ENCODE data around the gene SKIDA1. TPM values are rescaled to one million over a fixed set of nuclear protein-coding genes. Genes with fewer than 3 reads are reported as not detected.

Gene SKIDA1
- total RNA-seq, 1 experiment from 2014 or later, result 0.56 TPM

- BruUV-seq (replicated peaks), result no TSS peak
- Mint-ChIP-seq H3K4me1 (ENCODE audit: insufficient read depth, unreplicated experiment) (peaks cover 15% of the 10 kb centered on the region), H3K9me3 (ENCODE audit: unreplicated experiment) (no peaks in the 10 kb centered on the region), H3K27me3 (ENCODE audit: insufficient read depth, unreplicated experiment) (no peaks in the 10 kb centered on the region), H3K36me3 (ENCODE audit: insufficient read depth, unreplicated experiment) (peaks cover 6% of the 10 kb centered on the region), H3K4me3 (ENCODE audit: unreplicated experiment) (peak overlapping the region; percentile 85), H3K27ac (ENCODE audit: low read depth, unreplicated experiment) (no peak overlapping the region)
- TF ChIP-seq, protein P1, sequence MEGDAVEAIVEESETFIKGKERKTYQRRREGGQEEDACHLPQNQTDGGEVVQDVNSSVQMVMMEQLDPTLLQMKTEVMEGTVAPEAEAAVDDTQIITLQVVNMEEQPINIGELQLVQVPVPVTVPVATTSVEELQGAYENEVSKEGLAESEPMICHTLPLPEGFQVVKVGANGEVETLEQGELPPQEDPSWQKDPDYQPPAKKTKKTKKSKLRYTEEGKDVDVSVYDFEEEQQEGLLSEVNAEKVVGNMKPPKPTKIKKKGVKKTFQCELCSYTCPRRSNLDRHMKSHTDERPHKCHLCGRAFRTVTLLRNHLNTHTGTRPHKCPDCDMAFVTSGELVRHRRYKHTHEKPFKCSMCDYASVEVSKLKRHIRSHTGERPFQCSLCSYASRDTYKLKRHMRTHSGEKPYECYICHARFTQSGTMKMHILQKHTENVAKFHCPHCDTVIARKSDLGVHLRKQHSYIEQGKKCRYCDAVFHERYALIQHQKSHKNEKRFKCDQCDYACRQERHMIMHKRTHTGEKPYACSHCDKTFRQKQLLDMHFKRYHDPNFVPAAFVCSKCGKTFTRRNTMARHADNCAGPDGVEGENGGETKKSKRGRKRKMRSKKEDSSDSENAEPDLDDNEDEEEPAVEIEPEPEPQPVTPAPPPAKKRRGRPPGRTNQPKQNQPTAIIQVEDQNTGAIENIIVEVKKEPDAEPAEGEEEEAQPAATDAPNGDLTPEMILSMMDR (IDR thresholded peaks at IDR 0.05; ENCODE audit: unreplicated experiment), result no peak
- ChIA-PET CTCF (interaction anchor here (0.8 to 1.9 kb wide), 4 partner anchors 19 to 236 kb away, joined by 3 to 11 read pairs (median 7); no protein-coding TSS in a partner anchor), POLR2A (interaction anchor here (0.6 to 3.0 kb wide), 9 partner anchors 10 to 682 kb away, joined by 3 to 33 read pairs (median 6); partner anchors contain the start of genes MLLT10 and SKIDA1)
- DNase-seq (ENCODE audit: unreplicated experiment), result no peak
- intact Hi-C loops (cut with micrococcal nuclease), result loop anchor here (2.0 kb wide), 1 partner anchor 19 kb away; no protein-coding TSS in a partner anchor
These were observed 9.9 kb downstream of the SKIDA1 start for GRCh38 chr10:21515361-21516241.

GRCh38 chr10:21514818-21515351 lies 10.6 kb downstream of the SKIDA1 start:
- ChIA-PET POLR2A (interaction anchor here (0.6 to 3.0 kb wide), 5 partner anchors 11 to 274 kb away, joined by 3 to 33 read pairs (median 20); partner anchors contain the start of gene SKIDA1), CTCF (interaction anchor here (0.9 to 1.9 kb wide), 4 partner anchors 14 to 236 kb away, joined by 3 to 8 read pairs (median 4); no protein-coding TSS in a partner anchor)
- BruUV-seq (replicated peaks), result no TSS peak
- no peak for DNase-seq (ENCODE audit: unreplicated experiment)
- H3K27me3 Mint-ChIP-seq (ENCODE audit: insufficient read depth, unreplicated experiment), result no peaks in the 10 kb centered on the region
- no peak overlapping the region for H3K4me3 Mint-ChIP-seq (ENCODE audit: unreplicated experiment)
- no peak overlapping the region for H3K27ac Mint-ChIP-seq (ENCODE audit: low read depth, unreplicated experiment)
- peaks cover 6% of the 10 kb centered on the region for H3K36me3 Mint-ChIP-seq (ENCODE audit: insufficient read depth, unreplicated experiment)
- H3K4me1 Mint-ChIP-seq (ENCODE audit: insufficient read depth, unreplicated experiment), result peaks cover 11% of the 10 kb centered on the region
- H3K9me3 Mint-ChIP-seq (ENCODE audit: unreplicated experiment), result no peaks in the 10 kb centered on the region
- TF ChIP-seq, protein P1 (IDR thresholded peaks at IDR 0.05; ENCODE audit: unreplicated experiment), result no peak
- intact Hi-C loops (cut with micrococcal nuclease), result no loop called here

DNA sequence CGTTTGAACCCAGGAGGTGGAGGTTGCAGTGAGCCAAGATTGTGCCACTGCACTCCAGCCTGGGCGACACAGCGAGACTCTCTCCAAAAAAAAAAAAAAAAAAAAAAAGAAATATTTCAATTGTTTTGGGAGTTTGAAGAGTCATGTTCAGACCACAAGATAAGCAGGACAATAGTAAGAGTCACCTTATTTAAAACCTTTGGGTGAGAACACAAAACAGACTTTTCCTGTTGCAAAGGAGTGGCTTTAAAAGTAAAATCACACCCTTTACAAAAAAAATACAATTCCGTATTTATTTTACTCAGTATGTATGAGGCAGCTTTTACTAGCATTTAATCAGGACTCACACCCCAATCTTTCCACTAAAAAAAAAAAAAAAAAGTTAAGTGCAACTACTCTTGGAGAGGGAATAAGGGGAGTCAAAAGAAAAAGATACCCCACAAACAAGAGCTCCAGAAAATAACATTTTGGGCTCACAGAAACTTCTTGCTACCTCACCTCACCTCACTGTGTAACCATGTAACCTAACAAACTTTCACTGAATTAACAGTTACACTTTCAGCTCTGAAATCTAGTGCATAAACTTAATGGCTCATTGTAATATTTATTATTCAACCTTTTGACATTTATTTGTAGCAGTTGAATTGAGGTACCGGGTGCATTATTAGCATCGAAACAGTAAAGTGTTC lies 11.2 kb downstream of the SKIDA1 start:
- POLR2A ChIA-PET, result interaction anchor here (0.6 to 3.0 kb wide), 3 partner anchors 18 to 274 kb away, joined by 3 to 20 read pairs (median 3); no protein-coding TSS in a partner anchor

More for the DNA sequence above, 11.2 kb downstream of the SKIDA1 start:
- TF ChIP-seq, protein P1 (IDR thresholded peaks at IDR 0.05; ENCODE audit: unreplicated experiment), result no peak
- Mint-ChIP-seq H3K36me3 (ENCODE audit: insufficient read depth, unreplicated experiment) (peaks cover 6% of the 10 kb centered on the region), H3K4me3 (ENCODE audit: unreplicated experiment) (no peak overlapping the region), H3K27me3 (ENCODE audit: insufficient read depth, unreplicated experiment) (no peaks in the 10 kb centered on the region), H3K4me1 (ENCODE audit: insufficient read depth, unreplicated experiment) (peaks cover 11% of the 10 kb centered on the region), H3K27ac (ENCODE audit: low read depth, unreplicated experiment) (no peak overlapping the region), H3K9me3 (ENCODE audit: unreplicated experiment) (no peaks in the 10 kb centered on the region)
- CTCF ChIA-PET, result interaction anchor here (0.5 to 1.0 kb wide), 3 partner anchors 14 to 1285 kb away, joined by 3 to 5 read pairs (median 5); no protein-coding TSS in a partner anchor
- DNase-seq (ENCODE audit: unreplicated experiment), result no peak
- intact Hi-C loops (cut with micrococcal nuclease), result no loop called here
- no TSS peak for BruUV-seq (replicated peaks)

Data from MCF 10A (cell line).